DMS114 treated with DMSO at 0.1 percent for 48 hours (cell line): ENCODE results near the gene PDE6A.
"Not testable (repeated sequence)": the region's sequence is repeated elsewhere in the genome, so short reads cannot be mapped to it uniquely, and the experiment has no call there.

Experiments
- DNase-seq: peaks from one replicate; lab custom pipeline; 2025; ENCODE audit not compliant: unreplicated experiment; lab: John Stamatoyannopoulos, UW

The PDE6A gene

DNA sequence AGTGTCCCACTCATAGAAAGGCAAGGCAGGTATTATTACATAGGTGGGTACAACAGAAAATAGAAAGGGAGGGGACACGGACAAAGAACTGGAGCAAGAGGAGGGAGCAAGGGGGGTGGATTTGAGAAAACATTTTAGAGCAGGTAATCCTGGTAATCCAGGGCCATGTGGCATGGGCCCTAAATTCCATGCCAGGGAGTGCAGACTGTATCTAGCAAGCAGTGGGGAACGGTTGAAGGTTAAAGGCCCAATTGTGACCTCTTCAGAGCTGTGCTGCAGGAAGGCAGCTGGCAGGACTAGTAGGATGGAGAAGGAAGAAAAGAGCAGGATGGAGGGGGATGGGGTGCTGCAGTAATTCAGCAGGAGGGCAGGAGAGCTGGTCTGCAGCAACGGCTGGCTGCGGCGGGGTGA lies 75.2 kb downstream of the PDE6A start:
- DNase-seq, result no peak

DNA sequence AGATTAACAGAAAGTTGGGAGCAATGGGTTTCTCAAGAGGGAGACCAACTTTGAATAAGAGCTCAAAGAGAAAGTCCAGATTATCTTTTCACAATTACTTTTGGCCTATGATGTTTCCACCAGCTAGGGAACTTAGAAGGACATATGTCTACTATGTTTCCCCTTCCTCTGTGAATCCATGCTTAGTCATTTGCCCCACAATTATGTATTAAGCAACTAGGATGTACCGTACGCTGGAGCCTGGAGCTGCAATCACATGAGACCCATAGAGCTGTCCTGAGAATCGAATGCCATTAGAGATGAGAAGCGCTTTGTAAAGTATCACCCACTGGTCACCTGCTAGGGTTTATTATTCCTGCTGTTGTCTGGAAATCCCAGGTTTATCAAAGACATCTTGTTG lies 78.8 kb downstream of the PDE6A start:
- no peak for DNase-seq

GRCh38 chr5:149863830-149864229 lies 80.8 kb downstream of the PDE6A start:
- DNase-seq, result no peak

- DNase-seq, result no peak
These were observed 81.4 kb downstream of the PDE6A start for GRCh38 chr5:149863176-149863575.

- DNase-seq, result no peak
These were observed 83.7 kb downstream of the PDE6A start for GRCh38 chr5:149860801-149861322.

- no peak for DNase-seq
These were observed 84.8 kb downstream of the PDE6A start for GRCh38 chr5:149859746-149860145.

DNA sequence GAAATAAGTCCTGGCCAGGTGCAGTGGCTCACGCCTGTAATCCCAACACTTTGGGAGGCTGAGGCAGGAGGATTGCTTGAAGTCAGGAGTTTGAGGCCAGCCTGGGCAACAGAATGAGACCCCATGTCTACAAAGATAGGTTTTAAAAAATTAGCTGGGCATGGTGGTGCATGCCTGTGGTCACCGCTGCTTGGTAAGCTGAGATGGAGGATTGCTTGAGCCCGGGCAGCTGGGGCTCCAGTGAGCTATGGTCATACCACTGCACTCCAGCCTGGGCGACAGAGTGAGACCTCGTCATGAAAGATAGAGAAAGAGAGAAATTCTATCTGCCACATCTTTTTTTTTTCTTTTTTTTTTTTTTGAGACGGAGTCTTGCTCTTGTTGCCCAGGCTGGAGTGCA lies 86.1 kb downstream of the PDE6A start:
- DNase-seq, result not testable (repeated sequence)

DNA sequence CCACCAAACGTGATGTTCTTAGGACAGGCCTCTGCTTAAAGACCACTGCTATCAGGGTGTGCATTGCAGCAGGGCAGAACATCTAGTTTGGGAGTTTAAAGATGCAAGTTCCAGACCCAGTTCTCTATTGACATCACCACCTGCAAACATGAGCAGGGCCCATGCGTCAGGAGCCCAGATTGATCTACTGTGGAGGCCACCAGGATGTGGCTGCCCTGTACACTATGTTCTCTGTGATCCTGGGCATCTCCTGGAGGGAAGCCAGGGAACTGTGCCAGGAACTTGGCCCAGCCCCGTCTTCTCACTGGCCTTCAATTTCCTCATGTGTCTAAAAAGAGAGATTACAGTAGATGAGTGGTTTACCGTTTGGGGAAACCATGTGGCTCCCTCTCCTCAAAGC lies 87.1 kb downstream of the PDE6A start:
- DNase-seq, result no peak

DNA sequence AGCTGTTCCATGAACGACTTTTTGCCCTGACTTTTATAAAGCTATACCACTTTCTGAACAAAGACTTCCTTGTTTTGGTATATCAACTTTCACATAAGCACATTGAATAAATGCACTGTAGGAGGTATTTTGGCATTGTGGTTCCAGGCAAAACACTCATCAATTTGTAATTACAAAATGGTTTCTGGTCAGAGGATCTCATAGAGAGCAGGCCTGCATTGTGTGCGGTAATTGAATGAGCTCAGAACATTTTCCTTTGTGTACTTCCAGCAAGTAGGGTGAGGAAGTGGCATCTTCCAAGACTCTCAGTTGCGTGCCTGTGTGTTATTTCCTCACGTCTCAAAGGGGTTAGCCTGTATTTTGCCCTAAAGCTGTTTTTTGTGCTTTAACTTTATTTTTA lies 89.2 kb downstream of the PDE6A start:
- DNase-seq, result no peak

GRCh38 chr5:149854866-149855265 lies 89.7 kb downstream of the PDE6A start:
- DNase-seq, result no peak

DNA sequence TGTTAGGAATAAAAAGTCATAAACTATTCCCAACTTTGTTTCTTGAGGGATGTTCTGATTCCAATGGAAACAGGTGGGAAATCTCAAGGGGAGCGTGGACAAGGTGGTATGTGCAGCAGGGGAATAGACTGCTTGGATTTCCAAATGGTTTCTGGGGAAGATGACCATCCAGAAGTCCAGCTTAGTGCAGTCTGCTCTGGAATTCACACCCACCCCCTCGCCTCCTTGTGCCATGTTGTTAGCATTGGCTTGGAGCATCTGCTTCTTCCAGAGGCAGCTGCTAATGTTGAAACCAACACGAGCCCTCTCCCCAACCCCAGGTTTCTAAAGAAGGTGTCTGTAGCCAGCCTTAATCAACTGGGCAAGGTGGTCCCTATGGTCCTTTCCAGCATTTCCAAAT lies 90.9 kb downstream of the PDE6A start:
- no peak for DNase-seq

DNA sequence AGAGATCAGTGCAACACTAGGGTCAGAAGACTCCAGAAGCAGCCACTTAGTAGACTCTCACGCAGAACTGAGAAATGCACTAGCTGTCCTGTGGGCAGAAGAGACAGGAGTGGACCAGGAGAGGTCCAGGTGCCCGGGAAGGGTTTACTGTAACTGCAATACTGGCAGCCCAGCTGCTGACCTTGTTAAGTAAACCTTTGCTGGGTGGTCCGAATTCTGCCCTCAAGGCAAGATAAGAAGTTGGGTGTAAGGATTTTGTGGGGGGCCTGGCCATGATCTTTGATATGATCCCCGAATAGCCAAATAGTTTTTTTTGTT lies 91.3 kb downstream of the PDE6A start:
- DNase-seq, result no peak

- peak; percentile 51 for DNase-seq
These were observed 91.8 kb downstream of the PDE6A start for GRCh38 chr5:149852641-149853330.

GRCh38 chr5:149851211-149851610 lies 93.4 kb downstream of the PDE6A start:
- no peak for DNase-seq

DNA sequence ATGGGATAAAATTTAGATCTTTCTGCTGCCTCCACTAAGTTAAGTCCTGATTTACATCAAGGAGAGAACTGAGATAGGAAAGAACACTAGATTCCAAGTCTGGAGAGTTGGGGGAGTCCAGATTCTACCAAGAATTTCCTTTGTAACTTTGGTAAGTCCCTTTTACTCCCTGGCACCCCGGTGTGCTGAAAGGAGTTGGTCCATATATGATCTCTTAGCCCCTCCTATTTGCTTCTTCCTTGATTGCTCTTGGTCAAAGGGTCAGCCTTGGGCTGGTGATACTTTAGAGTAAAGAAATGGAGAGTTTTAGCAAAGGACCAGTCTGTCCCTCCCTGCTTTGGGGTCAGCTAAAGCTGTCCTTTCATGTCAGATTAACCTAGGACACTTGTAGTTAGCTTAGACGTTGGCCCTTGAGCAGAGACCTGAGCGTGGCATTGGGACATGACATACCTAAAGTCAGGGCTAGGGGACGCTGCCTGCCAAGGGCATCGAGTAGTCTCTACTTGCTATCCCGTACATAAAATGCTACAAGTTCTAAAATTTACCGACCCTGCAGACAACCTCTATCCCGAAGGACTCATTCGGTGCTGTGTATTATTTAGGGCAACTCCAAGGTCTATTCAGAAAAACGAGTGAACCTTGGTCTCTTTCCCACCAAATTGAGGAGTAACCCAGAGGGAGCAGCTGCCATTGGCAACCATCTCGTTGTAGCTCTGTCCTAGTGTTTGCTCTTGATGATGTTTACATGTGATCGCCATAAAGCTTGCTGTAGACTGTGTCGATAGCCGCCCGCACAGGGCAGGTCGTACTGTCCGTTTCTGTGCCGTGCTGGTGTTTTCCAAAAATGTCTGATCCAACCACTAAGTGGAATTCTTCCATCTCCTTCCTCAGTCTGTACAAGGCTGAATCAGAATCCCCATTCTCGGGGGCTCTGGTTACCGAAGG lies 94.4 kb downstream of the PDE6A start:
- no peak for DNase-seq

DNA sequence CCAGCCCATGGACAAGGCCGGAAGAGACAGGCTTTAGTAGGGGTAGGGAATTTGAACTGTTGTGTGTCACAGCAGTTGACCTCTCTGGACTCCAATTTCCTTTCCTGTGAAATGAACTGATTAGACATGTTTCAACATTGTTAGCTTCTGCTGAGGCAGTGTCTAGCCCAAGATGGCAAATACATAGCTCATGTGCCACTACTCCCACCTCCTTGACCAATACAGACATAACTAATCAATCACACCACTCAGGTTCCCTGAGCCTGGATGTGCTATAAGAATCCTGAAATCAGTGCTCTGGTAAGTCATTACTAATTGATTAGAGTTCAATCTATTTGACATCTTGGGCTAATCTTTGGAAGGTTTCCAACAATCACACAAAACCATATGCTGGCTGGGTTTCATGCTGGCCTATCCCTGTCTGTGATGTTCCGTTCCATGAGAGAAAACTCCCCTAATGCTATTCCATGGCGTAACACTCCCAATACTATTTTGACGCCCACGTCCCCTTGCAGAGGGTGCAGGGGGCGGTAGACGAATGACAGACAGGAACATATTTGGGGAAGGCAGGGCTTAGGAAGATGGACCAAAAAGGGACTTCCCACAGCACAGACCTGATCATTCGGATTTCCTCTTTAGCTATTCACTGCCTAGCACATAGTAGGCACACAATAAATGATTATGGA lies 95.2 kb downstream of the PDE6A start:
- DNase-seq, result no peak

- DNase-seq, result no peak
These were observed 97.0 kb downstream of the PDE6A start for GRCh38 chr5:149847611-149848010.

DNA sequence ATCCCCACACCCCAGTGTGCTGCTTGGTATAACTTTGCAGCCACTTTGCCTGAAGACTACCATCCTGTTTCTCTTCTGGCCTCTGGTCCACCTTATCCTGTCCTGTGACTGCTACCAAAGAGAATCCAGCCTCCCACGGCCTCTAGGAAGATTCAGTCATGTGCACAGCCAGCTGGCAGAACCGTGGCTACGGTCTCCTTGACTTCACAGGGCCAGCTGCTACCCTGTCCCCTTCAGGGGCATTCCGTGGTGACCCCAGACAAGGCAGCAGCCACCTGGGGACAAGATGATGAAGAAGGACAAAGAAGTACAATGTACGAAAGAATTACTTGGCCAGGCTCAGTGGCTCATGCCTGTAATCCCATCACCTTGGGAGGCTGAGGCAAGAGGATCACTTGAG lies 98.6 kb downstream of the PDE6A start:
- DNase-seq, result no peak

DNA sequence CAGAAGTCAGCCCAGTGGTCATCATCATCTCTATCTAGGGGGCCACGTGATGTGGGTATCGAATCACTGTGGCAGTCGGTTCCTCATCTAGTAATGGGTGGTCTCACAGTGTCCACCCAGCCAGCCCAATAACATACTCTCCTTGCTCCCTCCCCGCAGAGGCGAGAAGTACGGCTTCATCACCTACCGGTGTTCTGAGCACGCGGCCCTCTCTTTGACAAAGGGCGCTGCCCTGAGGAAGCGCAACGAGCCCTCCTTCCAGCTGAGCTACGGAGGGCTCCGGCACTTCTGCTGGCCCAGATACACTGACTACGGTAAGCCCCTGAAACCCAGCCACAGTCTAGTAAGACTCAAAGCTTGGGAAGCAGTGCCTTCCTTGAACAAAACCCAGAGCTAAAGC lies 99.0 kb downstream of the PDE6A start:
- DNase-seq, result no peak

- no peak for DNase-seq
These were observed 102.5 kb downstream of the PDE6A start for GRCh38 chr5:149841851-149842793.
